GM21786 (cell line): ENCODE measurements around the gene FGF14.
"Not testable (repeated sequence)": the region's sequence is repeated elsewhere in the genome, so short reads cannot be mapped to it uniquely, and the experiment has no call there.

ENCODE experiments used
- ATAC-seq: cut with Tn5 transposase; IDR thresholded peaks from one replicate; pipeline ENCODE4 v1.9.1; 2021; ENCODE audit not compliant: unreplicated experiment

The FGF14 gene

DNA sequence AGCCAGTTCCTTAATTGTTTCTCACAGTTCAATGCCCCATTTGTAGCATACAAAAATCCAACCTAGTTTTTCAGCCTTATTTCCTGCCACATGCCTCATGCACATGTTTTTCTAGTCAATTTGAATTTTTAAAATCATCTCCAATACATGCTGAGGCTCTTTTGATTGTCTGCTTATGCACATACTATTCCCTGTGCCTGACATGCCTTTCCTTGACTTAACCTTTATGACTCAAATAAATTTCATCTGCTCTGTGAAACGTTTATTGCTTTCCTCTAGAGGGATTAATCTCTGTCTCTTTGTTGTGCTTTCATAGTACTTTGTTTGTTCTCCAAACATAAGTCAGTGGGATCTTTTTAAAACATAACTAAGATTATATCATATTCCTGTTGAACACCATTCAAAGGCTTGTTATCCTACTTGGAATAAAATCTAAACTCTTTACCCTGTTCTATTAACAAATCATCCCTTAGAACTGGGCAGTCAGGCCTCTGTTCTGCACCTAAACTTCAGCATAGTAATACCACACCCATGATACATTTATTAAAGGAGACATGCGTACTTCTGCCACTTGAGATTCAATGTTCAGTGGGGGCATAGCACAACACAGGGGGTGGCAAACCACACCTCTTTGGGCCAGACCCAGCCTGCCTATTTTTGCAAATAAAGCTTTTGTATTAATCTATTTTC is 346.6 kb downstream of the FGF14 start:
- no peak for ATAC-seq

DNA sequence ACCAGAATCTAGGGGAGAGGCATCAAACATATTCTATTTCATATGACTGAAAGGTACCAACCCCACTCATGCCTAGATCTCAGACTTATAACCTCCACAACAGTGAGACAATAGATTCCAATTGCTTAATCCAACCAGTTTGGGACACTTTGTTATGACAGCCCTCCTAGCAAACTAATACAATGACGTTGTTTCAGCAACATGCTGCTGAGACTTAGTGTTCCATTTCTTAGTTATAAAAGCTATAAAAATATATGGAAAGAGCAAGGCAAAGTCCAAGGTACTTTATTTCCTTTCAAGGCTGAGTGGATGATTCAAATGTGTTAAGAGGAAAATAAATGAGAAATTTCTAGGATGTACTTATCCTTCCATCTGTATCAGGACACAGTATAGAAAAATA is 352.0 kb downstream of the FGF14 start:
- no peak for ATAC-seq

DNA sequence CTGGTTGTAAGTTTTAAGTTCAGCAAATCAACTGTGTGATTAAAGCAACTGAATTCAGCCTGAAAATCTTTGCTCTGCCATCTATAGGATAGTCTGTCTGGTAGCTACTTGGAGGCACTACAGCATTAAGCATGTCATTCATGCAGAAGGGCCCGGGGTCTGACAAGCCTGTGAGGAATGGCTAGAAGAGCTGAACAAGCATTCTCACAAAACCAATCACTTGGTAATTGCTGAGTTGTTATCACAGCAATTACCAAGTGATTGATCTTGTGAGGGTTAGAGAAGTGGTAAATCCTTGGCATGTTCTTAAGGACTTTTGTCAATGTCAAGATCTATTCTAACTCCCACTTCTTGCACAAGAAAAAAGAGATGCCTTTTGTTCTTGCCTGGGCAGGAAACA is 356.1 kb downstream of the FGF14 start:
- no peak for ATAC-seq

DNA sequence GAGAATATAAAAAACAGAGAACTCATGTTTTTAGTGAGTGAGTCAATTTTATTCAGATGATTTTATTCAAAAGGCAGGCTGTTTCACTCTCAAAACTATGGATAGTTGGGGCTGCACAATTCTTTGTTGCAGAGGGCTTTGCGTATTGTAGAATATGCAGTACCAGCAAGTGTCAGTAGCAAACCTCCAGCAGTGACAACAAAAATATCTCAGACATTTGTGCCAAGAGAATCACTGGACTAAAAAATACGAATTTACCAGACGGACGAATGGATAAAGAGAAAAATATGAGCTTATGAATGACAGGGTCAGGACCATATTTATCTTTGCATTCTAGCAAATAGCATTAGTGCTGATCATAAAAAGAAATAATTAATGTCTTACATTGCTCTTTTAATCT is 359.1 kb downstream of the FGF14 start:
- no peak for ATAC-seq

DNA sequence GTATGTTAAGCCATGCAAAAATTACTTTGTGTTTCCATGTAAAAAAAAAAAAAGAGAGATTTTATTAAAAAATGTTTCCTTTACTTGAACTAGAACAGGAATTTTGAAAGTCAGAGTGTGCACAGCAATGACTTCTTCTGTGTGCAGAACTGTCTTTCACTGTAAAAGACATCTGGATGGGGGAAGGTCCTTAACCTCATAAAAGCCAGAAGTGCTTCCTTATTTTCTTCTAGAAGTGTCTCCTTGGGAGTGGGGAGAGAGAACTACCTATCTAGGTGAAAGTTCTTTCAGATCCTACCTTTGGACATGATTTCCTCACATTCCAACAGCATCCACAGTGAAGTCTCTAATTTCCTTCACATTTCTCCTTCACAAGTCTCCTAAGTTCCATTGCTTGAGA is 360.3 kb downstream of the FGF14 start:
- no peak for ATAC-seq

DNA sequence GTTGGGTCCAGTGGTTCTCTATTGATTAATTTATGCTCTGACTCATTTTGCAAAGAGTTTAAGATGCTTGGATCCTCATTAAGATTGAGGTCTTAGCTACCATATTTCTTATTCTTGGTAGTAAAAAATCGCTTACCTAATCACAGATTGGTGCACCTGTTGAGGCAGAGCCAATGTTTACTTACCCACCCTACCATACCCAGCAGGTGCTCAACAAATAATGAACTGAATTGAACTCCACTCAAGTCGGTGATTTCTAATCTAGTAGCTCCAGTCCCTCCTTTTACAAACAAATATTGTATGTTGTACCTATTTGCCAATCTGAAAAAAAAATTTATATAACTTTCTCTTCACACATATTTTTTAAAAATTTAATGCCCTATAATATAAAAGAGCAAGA is 361.0 kb downstream of the FGF14 start:
- ATAC-seq = no peak

DNA sequence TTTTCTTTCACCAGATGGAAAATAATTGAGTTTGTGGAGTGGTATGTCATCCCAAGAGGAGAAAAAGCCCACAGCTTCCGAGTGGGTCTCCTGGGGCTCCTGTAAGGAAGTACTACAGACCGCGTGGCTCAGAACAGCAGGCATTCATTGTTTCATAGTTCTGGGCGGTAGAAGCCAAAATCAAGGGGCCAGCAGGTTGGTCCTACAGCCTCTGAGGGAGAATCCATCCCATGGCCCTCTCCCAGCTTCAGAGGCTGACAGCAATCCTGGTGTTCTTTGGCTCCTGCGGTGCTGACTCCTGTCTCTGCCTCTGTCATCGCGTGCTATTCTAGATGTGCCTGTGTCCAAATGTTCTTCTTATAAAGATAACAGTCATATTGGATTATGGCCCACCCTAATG is 362.6 kb downstream of the FGF14 start:
- no peak for ATAC-seq

DNA sequence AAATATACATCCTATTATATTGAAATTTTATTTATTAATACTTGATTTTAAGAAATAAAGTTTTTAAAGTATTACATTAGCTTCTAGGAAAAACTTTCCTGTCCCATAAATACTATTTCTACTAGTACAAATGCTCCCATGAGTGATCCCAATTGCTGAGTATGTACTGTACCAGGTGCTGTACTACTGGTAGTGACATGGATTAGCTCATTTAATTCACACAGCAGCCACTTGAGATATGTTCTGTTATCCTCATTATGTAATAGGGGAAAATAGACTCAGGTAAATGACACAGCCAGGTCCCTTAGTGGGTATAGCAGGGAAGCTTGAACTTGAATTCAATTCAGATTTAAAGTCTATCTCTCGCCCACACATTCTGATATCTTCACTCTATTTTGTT is 363.1 kb downstream of the FGF14 start:
- ATAC-seq = no peak

DNA sequence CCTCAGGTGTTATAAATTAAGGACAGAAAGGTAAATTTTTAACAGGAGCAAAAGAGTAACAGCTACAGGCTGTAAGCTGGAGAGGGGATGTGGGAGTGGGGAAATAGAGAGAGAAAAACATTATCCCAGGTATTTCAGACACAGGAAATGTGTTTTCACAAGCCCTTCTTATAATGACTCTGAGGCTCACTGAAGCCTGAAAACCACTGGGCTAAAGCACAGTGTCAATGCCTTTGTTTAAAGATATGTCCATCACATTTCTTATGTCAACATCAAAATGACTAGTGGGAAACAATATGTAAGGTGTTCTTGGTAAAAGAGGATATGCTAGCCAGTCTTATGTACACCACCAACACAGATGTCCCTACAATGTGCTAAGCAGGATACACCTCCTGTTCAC is 365.9 kb downstream of the FGF14 start:
- no peak for ATAC-seq

DNA sequence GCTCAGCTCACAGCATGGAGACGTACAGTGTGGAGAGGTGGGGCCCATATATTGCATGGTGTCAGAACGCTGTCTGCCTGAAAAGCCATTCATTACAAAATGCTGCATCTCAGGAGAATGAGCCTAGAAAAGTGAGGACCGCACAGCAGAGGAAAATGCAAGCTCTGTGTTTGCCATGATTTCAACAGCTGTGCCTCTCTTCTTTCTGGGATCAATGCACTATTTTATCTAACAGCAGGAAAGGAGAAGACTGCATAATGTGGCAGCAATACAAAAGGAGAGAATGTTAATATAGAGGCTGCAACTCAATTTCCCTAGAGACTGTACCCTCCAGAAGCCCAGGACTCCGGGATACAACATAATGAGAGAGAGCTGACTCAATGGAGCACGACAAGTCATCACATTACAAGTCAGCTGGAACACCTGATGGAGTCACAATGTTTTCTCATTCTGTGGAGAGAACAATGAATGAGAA is 368.0 kb downstream of the FGF14 start:
- no peak for ATAC-seq

DNA sequence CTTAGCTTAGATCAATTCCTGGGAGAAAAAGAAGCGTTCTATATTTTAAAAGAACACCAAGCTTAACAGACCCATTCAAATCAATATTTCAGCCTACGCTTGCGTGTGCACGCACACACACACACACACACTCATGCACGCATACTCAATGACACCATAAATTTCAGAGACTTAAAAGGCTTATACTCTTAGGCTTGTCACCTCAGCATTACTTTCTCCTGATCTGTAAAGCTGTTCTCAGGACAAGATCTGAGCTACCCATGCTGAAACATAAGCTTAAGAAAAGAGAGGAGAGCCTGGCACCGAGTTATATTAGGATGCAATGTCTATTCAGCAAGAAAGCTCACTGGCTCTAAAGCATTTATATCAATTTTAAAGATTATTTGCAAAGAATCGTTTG is 368.5 kb downstream of the FGF14 start:
- no peak for ATAC-seq

DNA sequence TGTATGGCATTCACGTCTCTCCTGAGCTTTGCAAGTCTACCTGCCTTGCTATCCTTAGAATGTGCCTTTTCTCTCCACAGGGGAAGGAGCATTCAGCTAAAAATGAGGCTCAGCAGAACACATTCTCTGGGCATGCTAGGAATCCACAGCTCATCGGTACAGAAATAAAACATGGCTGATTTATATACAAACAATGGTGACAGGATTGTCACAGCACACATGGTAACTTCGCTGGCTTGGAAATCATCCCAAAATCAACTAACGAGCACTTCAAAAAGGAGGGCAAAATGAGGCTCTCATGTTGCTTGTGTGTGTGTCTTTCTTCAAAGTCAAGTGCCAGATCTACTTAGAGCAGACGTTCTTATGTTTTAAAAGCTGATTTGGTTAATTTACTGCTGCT is 373.0 kb downstream of the FGF14 start:
- no peak for ATAC-seq

DNA sequence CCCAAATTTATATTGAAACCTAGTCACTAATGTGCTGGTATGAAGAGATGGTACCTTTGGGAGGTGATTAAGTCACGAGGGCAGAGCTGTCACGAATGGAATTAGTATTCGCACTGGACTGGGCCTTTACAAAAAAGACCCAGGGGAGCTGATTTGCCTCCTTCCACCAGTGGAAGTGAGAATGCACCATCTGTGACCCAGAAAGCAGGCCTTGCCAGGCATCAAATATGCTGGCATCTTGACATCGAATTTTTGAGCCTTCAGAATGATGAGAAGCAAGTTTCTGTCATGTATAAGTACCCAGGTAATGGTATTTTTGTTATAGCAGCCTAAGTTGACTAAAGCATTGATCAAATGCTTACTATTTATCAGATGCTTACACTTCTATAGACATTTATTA is 373.6 kb downstream of the FGF14 start:
- no peak for ATAC-seq

DNA sequence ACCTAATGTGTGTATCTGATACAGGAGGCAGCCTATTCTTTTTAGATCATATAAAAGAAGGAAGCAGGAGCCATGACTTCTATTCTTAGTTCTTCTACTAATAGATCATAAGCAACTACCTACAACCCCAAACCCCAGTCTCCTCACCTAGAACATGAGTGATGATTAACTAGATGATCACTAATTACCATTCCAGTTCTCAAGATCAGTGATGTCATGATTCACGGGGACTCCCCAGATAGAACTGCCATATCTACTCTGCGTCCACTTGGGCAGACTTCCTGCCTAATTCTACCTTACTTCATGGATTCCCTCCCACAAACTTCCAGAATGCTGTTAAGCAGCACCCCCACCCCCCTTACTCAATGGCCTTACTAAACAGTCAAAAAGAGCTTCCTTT is 380.1 kb downstream of the FGF14 start:
- no peak for ATAC-seq

DNA sequence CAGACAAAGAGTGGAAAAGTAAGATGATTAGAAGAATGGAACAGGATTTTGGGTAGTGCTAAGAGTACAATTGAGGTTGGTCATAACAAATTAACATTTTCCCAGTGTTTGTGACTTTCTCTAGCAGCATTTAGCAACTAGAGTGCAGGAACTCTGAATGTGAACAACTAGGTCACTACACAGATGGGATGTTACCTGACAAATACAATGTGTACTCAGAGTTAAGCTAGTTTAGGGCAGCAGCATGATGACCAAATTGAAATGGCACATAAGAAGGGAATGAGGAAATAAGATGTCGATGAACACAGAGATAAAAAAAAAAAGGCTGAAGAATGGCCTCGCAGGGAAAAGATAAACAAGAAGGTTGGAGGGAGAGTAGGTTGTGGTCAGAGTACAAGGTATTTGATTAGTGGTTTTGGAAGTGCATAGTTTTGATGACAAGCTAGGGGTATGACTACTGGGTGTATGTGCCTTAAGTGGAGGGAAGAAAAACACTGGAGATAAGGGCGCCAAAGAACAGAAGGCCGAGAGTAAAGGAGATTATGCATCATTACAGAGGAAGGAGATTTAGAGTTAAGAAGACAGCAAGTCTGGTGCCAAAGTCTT is 381.1 kb downstream of the FGF14 start:
- no peak for ATAC-seq

DNA sequence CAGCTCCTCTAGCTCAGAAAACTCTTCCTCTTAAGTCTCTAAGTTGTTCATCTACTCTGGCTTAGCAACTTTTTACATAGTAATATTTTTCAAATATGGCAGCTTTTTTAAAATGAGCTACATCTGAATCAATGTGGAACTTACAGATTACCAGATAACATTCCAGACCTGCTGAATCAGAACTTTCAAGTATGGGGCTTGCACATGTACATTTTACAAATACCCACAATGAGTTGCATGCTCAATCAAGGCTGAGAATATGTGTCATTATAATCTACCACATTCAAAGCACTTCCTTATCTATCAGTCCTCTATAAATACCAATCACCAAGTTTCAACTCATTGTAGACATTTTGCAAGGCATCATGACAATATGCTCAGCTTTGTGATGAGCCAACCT is 383.1 kb downstream of the FGF14 start:
- no peak for ATAC-seq

DNA sequence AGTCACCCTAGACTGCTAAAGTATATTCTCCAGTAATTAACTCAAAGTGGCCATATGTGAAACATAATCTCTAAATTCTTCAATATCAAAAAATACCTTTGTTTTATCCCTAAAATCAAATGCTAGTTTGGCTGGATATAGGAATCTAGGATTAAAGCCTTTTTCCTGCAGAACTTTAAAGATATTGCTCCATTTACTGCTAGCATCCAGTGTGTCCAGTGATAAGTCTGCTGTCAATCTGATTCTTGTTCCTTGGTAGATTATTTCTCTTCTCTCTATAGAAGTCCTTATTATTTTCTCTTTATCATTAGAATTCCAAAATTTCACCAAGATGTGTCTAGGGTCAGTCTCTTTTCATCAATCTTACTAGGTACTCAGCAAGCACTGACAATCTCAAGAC is 384.6 kb downstream of the FGF14 start:
- no peak for ATAC-seq

DNA sequence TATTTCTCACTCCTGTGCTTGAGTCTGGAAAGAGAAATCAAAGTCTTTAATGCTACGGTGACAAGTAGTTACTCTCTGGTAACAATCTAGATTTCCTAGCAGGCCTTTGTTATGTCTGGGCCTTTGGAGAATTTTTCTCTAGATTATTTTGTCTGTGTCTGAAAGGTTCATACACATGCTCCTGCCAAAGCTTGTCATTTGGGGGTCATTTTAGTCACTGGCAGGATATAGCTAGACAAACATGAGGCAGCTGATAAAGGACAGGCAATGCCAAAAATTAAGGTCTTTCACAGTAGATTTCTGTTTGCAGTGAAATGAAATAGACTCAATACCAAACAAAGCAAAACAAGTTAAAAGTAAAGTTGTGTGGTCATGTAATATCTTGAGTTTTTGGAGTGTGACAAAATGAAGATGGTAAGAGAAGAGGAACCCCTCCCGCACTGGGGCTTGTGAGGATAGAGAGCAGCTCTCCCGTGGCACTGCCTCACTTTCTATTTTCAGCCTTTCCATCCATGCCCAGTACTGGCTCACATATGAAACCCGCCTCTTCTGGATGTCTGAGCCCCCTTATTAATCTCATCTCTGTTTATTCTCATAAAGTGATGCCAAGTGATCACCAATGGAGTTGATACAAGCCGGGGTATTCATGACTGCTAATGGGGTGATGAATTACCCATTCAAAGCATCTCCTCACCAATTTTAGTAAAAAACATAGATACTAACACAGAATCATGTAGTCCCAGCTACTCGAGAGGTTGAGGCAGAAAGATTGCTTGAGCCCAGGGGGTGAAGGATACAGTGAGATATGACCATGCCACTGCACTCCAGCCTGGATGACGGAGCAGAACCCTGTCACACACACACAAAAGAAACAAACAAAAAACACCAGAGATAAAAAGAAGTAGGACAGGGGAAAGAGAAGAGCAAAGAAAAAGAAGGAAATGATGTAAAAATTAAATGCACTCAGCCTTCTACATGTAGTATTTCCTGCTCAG is 389.3 kb downstream of the FGF14 start:
- no peak for ATAC-seq

DNA sequence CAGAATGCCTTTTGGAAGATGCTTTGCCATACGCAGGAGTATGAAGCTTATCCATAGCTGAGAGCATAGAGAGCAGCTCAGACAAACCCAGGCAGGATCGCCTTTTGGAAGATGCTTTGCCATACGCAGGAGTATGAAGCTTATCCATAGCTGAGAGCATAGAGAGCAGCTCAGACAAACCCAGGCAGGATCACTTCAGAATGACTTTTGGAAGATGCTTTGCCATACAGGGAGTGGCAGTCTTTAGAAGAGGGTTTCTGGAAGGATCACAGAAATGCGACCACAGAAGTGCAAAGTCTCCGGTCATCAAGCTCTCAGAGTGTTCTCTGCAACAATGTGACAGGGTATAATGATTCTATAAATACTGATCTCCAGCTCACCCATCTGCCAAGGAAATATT is 390.4 kb downstream of the FGF14 start:
- not testable (repeated sequence) for ATAC-seq

DNA sequence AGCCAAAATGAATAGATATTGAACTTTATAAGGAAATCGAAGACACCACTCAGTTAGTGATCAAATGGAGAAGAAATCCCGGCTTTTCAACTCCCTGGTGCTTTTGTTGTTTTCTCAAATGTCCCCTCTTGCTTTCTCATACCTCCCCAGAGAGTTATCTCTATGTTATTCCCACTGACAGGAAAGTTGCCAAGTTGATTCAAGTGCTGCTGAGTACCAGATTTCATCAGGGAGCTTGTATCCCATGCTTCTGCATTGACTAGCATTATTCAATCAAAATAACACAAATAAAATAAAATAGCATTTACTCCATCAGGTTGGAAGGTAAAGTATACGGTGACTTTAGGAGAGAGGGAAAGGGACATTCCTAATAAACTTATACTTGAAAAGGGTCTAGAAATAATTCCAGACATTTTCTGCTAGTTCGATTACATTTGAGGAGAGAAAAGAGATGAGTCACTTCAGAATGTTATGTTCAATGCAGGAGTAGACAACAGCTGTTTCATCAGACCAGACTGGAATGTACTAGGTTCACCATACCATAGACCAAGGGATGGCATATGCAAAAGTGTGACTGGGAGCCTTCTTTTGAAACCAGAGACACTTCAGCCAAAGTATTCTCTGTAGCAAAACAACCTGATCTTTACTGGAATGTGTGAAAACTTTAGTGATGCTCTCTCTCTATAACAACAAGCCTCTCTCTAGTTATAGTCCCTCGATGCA is 397.8 kb downstream of the FGF14 start:
- ATAC-seq = no peak

DNA sequence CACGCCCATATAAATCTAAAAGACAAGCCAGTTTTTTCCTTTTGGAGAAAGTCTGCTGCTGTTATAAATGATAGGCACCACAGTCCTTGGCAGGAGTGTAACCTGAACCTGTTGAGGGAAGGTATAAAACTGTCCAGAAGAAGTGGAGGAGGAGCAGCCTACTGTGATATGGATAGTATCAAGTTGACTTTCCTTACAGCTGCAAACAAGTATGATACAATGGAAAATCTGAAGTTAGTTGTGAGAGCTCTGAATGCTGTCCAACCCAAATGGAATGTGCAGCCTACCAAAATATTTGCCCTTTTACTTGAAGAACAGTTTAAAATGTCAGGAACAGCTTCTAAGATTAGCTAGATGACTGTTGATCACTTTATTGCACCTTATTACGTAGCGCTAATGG is 399.6 kb downstream of the FGF14 start:
- ATAC-seq = no peak
